HG03469 (cell line): ENCODE results near the gene CMTM2.
"Not testable (repeated sequence)": the region's sequence is repeated elsewhere in the genome, so short reads cannot be mapped to it uniquely, and the experiment has no call there.

Experiments used
- ATAC-seq: cut with Tn5 transposase; IDR thresholded peaks from one replicate; pipeline ENCODE4 v1.9.1; 2021; ENCODE audit warnings: mild to moderate bottlenecking, moderate library complexity, moderate number of reproducible peaks; ENCODE audit not compliant: unreplicated experiment

Gene CMTM2

GRCh38 chr16:66605177-66605978, 26.1 kb downstream of the CMTM2 start:
- ATAC-seq = no peak

DNA sequence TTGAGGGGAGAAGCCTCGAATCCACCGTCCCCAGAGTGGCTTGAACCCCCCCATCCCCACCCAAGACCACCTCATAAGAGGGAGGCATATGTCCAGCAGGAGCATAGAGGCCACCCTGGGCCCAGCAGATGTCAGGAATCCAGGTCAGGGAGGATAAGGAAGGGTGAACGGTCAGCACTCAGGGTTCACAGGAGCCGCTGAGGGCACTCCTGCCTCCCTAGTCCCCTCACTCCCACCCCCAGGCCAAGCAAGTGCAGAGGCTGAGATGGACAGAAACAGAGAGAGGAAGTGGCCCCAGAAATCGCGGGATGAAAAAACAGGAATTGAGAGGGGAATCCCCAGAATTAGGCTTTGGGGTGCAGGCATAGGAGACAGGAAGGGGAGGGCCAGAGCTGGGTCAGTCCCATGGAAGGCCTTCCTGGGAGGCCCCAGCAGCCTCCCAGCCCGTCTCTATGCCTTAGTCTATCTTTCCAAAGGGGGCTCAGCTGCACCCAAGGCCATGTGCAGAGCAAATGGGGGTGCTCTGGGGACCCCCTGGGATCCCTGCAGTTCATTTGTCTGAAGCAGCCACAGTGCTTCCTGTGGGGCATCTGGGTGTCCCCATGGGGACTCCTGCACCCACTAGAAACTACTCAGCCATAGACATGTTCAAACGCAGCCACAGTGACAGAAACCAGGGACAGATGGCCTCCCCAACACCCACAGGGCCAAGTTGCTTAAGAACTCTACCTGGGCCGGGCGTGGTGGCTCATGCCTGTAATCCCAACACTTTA, 26.9 kb downstream of the CMTM2 start:
- peak; percentile 44 for ATAC-seq

DNA sequence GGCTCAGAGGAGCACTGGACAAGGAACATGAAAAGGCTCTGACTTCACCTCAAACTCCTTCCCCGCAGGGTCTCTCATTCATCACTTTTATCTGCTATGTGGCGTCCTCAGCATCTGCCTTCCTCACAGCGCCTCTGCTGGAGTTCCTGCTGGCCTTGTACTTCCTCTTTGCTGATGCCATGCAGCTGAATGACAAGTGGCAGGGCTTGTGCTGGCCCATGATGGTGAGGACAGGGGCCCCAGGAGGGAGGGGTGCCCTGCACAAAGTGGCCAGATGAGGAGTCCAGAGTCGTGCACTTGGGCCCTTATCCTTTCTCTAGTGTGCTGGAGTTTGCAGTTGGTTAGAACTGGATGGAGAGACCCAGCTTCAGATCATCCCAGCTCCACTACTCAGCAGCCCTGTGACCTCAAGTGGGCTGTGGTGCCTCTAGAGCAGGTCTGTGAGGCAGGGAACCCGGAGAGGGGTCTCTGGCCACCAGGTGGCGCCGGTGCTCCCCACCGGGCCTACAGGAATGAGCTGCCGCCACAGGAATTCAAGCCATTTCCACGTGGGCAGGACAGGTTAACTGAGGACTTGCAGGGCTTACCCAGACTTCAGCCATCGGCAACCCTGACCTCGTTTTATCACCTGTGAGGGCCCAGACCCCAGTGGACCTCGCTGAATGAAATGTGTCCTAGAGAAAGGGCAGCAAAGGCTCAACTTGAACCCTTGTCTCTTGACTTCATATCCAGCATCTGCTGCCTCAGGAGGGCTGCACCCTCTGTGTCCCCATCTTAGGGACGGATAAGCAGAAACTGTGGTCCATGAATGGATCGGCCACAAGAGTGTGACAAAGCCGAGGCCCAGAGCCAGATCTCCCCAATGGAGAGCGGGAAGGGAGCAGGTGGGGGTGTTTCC, 29.2 kb downstream of the CMTM2 start:
- peak; percentile 25 for ATAC-seq

DNA sequence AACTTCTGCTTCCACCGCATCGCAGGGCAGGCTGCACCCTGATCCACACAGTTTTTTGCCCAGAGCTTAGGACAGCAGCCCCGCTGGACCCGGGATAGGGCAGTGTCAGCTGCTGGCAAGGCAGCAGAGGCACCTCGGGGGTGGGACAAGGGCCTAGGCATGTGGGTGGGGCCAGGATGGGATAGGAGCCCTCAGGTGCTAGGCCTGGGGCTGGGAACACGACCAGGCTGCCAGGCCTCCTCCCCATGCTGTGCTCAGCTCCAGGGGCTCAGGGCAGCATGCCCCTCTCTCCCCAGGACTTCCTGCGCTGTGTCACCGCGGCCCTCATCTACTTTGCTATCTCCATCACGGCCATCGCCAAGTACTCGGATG, 29.9 kb downstream of the CMTM2 start:
- no peak for ATAC-seq

DNA sequence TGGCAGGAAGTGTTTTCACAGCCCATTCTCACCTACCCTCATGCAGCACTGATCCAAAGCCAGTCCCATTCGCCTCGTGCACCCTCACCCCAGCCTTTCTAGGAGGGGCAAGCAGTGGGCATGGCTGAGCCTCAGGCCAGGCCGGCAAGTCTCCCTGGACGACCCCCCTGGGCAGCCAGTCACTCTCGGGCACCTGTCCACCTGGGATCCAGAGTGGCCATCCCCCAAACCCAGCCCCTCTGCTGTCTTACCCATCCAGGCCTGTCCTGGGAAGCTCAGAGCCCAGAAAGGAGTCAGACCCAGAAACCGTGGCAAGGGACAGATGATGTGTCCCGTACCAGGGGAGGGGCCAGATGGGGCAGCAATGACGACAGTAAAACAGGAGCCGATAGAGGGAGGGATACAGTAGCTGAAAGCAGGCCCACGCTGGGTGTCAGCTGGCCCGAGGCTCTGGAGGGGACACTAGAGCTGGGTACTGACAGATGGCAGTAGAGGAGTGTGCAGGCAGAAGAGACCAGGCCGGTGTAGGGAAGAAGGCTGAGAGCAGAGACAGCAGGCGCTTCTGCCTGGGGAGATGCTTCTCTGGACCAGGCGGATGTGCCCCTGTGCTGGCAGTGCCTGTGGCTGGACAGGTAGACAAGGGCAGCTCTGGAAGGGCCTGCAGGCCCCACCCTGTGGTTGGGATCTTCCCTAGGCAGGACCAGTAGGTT, 31.0 kb downstream of the CMTM2 start:
- ATAC-seq = no peak

DNA sequence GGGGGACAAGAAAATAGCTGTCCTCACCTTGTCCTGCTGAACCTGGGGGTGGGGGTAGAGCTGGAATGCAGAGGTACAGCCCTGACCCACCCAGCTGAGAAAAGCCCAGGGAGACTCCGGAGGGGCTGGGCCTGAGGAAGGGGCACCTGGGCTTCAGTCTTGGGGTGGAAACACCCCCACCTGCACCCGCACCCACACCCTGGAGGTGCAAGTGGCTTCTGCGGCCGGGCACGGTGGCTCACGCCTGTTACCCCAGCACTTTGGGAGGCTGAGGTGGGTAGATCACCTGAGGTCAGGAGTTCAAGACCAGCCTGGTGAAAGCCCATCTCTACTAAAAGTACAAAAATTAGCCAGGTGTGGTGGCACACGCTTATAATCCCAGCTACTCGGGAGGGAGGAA, 32.6 kb downstream of the CMTM2 start:
- not testable (repeated sequence) for ATAC-seq

DNA sequence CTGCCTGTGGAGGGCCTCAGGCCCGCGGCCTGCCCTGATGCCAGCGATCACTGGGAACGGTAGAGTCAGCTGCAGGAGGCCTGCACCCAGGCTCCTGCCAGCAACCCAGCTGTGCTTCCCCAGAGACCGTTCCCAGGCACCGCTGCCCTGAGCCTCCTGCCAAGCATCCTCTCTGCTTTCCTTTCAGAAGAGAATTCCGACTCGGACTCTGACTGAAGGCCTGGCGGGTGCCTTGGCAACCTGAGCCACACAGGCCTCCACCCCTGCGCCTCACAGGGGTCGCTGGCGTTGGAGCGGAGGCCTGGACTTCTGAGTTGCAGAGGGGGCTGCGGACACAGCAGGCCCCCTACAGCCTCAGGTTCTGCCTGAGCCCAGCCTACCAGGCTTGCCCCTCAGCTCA, 33.2 kb downstream of the CMTM2 start:
- ATAC-seq = no peak

DNA sequence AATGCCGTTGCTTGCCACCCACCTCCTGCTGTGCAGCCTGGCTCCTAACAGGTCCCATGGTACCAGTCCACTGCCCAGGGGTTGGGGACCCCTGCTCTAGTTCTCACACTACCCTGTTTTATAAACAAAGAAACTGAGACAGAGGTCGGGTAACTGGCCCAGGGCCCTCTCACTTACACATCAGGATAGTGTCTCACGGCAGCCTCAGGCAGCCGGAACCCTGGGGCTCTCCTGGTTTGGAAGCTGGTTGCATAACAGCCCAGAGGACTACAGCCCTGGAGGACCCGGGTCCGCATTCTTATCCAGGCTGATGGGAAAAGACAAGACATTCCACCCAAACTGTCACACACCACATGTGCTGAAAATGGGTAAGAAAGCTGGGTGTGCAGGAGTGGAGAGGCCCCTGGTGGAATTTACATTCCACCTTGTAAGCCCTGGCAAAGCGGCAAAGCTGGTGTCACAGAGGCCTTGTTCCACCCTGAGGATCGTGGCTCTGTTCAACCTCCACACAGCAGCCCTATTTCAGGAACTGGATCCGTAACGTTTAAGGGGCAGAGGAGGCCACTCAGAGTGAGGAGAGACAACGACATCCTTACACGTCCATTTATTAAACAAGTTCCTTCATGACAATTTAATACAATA, 35.0 kb downstream of the CMTM2 start:
- ATAC-seq = no peak

DNA sequence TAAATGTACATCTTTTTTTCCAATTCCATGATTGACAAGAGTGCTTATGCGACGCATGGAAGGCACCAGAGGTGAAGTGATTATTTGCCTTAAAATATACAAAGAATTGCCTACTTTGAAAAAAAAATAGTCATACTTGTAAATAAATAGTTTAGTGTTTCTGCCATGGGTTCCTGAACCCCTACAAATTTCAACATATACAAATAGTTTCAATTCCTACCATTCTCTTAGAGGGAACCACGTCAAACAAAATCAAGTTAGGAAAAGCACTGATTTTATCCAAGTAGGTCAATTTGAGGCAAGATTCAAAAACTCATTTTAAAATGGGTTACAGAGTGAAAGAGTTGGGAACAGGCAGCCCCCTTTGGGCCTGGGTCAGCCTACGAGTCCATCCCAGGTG, 36.9 kb downstream of the CMTM2 start:
- no peak for ATAC-seq

DNA sequence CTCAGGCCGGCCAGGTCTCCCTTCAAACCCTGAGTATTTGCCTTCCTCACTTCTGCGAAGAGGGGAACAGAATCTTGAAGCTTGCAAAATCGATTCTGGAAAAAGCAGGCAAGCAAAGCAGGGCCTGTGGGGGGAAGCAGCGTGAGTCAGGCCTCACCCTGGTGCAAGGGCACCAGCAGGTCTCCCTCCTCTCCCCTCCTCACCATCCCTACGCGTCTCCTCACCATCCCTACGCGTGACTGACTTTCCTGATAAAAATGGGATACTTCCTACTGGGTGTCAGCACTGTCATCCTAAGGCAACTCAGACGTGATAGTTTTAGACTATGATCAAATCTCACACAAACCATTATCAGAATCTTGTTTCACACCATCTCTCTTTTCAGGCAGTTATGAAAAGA, 37.3 kb downstream of the CMTM2 start:
- ATAC-seq = no peak

- ATAC-seq = no peak
Observed at GRCh38 chr16:66617010-66617434, 37.8 kb downstream of the CMTM2 start.

- no peak for ATAC-seq
Observed at GRCh38 chr16:66617728-66618127, 38.5 kb downstream of the CMTM2 start.

DNA sequence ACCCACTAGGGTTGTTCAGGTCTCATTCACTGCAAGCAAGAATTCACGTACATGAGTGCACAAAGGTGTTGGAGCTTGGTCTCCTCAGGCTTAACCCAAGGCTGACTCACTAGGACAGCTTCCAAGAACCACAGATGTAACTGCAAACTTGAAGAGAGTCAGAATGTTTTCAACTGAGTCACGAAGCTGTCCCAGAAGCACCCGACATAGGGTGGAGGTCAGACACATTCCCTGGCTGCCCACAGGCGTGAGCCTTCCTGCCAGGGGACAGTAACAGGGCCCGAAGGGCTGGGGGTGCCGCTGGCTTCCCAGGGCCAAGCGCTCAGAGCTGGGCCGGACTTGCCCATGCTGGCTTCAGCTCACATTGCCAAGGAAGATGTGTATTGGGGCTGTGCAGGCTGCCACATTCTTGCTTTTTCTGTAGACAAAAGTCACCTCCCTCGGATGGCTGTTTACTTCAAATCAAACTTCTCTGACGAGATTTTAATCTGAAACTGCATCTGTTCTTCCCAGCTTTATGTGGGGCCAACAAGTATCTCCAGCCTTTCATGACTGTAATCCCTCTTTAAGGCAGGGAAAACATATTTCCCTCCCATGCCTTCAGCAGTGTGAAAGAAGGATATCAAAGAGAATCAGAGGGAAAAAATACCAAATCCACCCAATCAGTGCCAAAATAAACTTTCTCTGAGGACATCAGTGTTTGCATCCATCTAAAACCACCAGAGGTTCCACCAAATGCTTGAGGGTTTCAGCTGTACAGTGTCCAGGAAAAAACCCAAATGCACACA, 39.5 kb downstream of the CMTM2 start:
- ATAC-seq = no peak

- no peak for ATAC-seq
Observed at GRCh38 chr16:66619534-66620428, 40.5 kb downstream of the CMTM2 start.

GRCh38 chr16:66620429-66620795, 41.1 kb downstream of the CMTM2 start:
- no peak for ATAC-seq

GRCh38 chr16:66621973-66622372, 42.7 kb downstream of the CMTM2 start:
- no peak for ATAC-seq

DNA sequence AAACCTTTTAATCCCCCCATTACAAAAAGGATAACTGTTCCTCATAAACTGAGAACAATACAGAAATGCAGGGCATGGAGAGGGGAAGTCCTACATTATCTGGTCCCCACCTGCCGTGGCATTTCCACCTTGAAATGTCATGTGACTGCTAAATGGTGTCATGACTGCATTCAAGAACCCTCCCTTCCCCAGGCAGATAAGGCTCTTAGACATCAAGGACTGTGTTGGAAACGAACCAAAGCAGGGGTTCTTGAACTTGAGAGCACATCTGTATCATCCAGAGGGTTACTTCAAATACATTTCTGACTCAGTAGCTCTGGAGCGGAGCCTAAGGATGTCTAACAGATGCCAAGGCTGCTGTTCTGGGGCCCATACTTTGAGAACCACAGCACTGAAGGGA, 43.6 kb downstream of the CMTM2 start:
- no peak for ATAC-seq

DNA sequence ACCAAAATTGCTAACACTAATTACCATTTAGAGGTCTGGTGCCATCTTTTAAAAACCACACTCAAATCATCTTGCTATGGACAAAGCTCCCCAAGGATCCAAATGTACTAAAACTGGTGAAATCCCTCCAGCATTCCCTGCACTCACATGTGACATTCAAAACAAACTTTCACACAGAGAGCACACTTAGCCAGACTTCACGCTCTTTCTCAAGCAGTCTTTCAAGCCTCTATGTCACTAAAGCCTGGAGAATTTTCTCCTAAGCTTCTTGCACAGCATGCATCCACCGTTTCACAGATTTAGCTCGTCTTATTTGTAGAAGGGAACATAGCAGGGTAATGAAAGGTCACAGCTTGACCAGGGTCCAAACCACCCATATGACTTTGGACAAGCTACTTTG, 44.5 kb downstream of the CMTM2 start:
- no peak for ATAC-seq
